Stimulated activated CD8-positive, alpha-beta memory T cell treated with anti-CD3 and anti-CD28 coated beads, Interleukin-12 subunit alpha, Interleukin-12 subunit beta, amount 100 ng/mL, for 1 hour (primary cell): ENCODE data around the gene POFUT2.

Source experiments
- DNase-seq: peaks from one replicate; pipeline ENCODE4 v3.0.0-alpha.2; 2020; ENCODE audit warnings: low read depth

Gene POFUT2

DNA sequence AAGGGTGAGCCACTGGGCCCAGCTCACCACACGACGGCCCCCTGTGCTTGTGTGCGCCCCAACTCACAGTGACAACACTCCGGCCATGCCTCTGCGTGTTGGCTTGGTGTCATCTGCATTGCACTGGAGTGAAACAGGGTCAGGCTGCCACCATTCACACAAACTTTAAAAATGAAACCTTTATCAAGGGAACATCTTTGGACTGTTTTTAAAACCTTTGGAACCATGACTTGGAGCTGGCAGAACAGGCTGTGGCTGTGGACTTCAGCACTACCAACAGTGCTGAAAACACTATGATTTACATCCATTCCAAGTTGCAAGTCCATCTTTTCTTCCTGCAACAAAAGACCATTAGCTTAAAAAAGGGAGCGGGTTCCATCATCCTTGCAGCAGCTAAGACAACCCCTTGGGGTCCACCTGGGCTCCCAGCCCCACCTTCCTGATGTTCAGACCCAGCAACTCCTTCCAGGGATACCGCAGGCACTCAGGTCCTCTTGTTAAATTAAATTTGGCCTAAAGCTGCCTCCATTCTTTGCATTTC is 25.6 kb downstream of the POFUT2 start:
- DNase-seq: no peak

DNA sequence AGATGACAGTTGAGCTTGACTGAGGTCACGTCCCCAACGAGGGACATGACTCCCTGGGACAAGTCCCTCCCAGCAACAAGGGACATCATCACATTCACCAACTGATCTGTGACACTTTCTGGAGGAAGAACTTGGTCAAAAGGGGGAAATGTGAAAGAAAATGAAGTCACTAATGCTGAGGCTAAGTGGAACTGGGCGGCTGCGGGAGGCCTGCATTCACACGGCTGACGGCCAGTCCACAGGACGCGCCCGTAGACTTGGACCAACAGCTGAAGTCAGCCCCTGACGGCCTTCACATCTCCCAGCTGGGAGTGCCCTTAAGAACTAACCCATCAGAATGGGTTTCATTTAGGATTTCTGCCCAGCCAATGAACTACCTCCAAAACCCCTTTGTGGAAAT is 26.6 kb downstream of the POFUT2 start:
- DNase-seq: no peak

DNA sequence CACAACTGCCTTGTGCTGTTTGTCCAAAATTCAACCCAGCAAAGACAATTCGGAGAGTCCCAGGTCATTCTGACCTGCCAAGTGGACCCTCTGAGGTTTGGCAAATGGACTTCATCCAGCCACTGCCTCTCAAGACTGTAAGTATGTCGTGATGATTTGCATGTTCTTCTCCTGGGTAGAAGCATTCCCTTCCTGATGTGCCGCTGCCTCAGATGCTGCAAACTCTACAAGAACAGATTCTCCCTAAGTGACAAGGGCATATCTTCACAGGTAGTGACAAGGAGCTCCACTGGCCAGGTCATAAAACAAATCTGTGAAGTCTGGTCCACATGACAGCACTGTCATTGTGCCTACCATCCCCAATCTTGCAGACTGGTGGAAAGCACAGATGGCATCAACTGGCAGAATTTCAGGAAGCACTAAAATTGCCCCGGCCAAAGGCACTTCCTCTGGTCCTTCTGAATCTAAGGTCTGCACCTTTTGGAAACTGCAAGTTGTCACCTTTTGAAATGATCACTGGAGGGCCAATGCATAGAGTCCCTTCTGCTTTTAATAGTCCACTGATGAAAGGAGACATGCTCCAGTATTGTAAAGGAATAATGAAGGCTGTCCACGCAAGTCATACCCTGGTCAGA is 27.4 kb downstream of the POFUT2 start:
- no peak for DNase-seq

GRCh38 chr21:45259206-45259840 is 28.4 kb downstream of the POFUT2 start:
- DNase-seq: no peak

GRCh38 chr21:45258466-45258865 is 29.2 kb downstream of the POFUT2 start:
- no peak for DNase-seq

- DNase-seq: no peak
Measured at GRCh38 chr21:45257673-45258341, 29.9 kb downstream of the POFUT2 start.

- no peak for DNase-seq
Measured at GRCh38 chr21:45256912-45257672, 30.6 kb downstream of the POFUT2 start.

DNA sequence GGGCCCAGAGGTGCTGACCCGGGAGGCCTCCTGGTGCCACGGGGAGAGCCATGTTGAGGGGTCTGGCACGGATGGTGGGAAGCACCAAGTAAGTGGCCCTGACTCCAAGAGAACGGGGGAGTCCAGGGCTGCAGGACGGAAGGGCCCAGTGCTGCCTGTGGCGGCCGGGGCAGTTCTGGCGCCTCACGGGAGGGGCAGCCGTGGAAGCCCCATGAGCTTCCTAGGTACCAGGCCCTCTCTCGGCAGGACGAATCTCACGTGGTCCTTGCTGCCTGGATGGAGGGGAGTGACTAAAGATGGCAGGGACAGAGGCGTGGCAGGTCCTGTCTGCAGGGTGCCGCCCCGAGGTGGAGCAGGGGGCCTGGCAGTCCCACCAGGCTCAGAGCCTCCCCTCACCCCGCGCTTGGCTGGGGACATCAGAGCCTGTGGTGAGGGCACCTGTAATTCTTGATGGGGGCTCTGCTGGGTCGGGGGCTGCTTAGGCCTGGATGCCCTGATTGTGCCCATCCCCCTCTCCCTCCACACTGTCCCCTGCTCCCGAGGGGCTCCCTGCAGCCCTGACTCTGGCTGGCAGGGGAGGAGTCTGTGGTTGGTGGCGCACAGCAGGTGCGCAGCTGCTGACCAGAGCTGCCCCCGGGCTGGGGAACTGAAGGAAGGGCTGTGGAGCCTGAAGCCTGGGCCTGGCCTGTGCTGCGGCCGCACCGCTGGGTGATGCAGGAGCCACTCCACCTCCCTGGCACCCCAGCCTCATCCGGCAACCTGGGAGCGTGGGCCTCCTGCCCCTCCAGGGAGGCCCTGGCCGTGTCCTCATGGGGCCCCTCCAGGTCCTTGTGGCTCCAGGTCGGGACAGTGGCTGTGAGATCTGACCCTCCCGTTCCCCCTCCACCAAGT is 31.4 kb downstream of the POFUT2 start:
- no peak for DNase-seq

GRCh38 chr21:45255381-45256020 is 32.2 kb downstream of the POFUT2 start:
- DNase-seq: no peak

DNA sequence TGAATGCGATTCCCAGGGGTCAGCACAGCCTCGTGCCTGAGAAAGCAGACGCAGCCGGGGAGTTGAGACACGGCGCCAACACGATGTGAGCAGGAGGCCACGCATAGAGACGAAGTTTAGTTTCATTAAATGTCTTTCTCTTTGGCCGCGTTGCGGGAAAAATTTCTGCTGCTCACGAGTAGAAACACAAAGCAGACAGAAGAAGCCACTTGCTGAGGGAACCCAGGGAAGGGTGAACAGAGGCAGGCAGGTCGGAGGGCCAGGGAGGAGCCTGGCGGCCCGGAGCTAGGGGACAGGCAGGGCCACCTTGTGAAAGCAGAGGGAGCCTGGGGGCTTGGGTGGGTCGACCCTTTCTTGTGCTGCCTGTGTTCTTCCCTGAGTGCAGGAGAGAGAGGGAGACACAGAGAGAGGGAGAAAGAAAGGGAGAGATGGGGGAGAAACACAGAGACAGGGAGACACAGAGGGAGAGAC is 33.2 kb downstream of the POFUT2 start:
- DNase-seq: no peak

- DNase-seq: no peak
Measured at GRCh38 chr21:45253633-45254459, 33.8 kb downstream of the POFUT2 start.

- DNase-seq: no peak
Measured at GRCh38 chr21:45253180-45253579, 34.5 kb downstream of the POFUT2 start.

- no peak for DNase-seq
Measured at GRCh38 chr21:45252448-45252925, 35.2 kb downstream of the POFUT2 start.

DNA sequence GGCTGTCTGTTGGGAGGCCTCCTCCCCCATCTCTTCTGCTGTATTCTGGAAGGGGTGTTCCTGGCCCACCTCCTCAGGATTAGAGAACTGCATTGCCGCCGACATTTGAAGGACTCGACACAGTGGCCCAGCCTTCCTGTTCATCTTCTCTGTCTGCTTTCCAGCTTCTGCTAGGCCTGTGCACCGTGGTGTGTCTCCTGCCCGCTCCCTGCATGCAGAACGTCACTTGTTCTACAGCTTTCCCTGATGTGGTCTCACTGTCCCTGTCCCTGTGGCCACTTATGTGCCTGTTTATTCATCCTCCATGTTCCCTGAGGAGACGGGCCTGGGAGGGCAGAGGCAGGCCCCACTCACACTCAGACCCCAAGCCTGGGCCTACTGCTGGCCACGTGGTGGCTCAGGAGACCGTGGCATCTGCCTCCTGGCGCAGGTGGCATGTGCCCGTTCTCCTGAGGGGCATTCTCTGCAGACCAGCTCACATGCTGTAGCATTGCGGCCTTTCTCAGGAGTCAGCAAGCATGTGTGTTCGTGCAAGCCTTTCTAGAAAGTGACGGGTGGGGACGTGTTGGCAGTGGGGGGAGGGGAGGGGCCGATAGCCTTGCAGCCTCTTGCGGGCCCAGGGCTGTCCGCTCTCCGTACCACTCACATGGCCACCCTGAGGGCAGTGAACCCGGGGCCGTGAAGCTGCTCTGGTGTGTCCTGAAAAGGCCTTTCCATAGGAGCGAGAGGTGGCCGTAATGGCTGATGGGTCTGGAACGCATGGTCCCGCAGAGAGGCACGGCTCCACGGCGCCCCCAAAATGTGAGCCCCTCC is 35.9 kb downstream of the POFUT2 start:
- DNase-seq: no peak

DNA sequence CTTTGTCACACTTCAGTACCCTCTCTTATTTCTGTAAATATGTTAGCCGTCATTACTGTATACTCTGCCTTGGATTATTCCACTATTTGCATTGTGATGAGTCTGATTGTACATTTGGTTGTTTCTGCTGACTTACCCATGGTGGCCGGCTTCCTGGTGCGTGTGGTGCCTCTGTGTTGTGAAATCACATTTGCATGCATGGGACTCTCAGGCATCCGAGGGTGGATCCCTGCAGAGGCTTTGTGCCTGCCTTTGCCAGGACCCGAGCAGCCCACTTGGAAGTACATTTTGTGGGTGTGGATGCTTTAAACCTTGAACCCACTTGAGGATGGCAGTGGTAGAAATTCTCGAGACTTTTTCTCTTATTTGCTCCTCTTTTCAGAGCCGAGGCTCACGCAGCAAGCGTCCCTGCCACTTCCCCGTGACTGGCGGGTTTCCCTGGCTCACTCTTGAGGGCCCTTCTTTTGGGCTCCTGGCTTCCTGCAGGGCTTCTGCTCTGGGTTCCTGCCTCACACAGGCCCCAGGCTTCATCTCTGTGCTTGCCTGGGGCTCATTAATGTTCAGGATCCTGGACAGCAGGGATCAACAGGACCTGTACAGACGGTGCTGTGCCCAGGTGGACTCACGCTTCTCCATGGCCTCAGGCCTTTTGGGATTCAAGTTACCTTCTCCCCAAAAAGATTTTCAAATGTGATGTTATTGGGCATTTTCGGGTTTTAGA is 36.6 kb downstream of the POFUT2 start:
- no peak for DNase-seq

DNA sequence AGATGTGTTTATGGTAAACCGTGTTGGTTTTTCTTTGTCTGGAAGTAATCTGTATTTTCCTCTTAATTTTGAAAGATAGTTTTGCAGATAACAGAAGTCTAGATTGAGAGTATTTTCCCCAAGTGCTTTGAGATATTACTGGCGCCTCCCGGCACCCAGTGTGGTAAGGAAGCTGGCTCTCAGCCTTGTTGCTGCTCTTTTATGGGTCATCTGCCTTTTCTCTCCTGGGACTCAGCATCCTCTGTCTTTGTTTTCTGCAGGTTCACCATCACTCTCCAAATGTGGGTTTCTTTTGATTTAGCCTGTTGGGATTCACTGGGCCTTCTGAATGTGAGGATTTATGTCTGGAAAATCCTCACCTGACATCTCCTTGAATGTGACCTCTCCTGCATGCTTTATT is 37.4 kb downstream of the POFUT2 start:
- DNase-seq: no peak

DNA sequence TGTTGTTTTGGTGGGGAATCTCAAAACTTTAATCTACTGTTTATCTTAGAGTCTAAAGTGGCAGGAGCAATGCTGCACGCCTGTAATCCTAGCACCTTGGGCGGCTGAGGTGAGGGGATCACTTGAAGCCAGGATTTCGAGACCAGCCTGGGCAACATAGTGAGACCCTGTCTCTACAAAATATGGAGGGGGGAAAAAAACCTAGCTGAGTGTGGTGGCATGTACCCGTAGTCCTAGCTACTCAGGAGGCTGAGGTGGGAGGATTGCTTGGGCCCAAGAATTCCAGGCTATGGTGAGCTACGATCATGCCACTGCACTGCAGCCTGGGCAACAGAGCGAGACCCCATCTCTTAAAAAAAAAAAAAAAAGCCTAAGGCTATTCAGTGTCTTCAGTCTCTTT is 38.1 kb downstream of the POFUT2 start:
- DNase-seq: no peak

GRCh38 chr21:45248893-45249381 is 38.8 kb downstream of the POFUT2 start:
- DNase-seq: no peak
